H1 (cell line): ENCODE measurements around the gene SRRM3. TPM values are rescaled to one million over a fixed set of nuclear protein-coding genes. Genes with fewer than 3 reads are reported as not detected.

Experiments used
- CTCF ChIA-PET: fragments of 300-600 bp; sonication (Branson Sonifier 250); formaldehyde crosslinking; loops from one replicate; lab custom pipeline; 2021; ENCODE audit not compliant: partially characterized antibody; lab: Charles Lee
- POLR2A ChIA-PET: fragments of 300-600 bp; sonication (Branson Sonifier 250); formaldehyde crosslinking; loops from one replicate; lab custom pipeline; 2021; ENCODE audit warnings: inconsistent platforms; ENCODE audit not compliant: partially characterized antibody; lab: Charles Lee
- DNase-seq, 2 experiments: peaks; one replicate each; pipeline versions ENCODE4 v3.0.0 to v3.0.0-alpha.2; 2010 to 2022; ENCODE audit warnings: low spot score in 2 of 2, low read depth in 1 of 2, mixed read lengths in 1 of 2
- FAIRE-seq: peaks from 2 replicates; lab custom pipeline; 2011; peaks lifted over from hg19 to GRCh38; lab: Jason Lieb, UNC
- H2AFZ ChIP-seq: 2 replicates; pipeline ENCODE4 v1.8.1; 2012; ENCODE audit warnings: low read length, inconsistent platforms
- H2AK5ac ChIP-seq: 2 replicates; pipeline ENCODE4 v1.6.1; 2013; ENCODE audit warnings: low read depth, low read length
- H2BK120ac ChIP-seq: replicated peaks from 2 replicates; pipeline ENCODE3; 2013; ENCODE audit warnings: low read depth, low read length, inconsistent platforms
- H2BK12ac ChIP-seq: 2 replicates; pipeline ENCODE4 v1.6.1; 2013; ENCODE audit warnings: low read depth, low read length
- H2BK15ac ChIP-seq: 2 replicates; pipeline ENCODE4 v1.6.1; 2013; ENCODE audit warnings: low read length
- H2BK20ac ChIP-seq: 2 replicates; pipeline ENCODE4 v1.6.1; 2013; ENCODE audit warnings: low read length
- H2BK5ac ChIP-seq: 2 replicates; pipeline ENCODE4 v1.6.1; 2013; ENCODE audit warnings: low read depth, low read length
- H3K14ac ChIP-seq: 2 replicates; pipeline ENCODE4 v1.6.1; 2013; ENCODE audit warnings: inconsistent platforms; ENCODE audit not compliant: insufficient read length
- H3K18ac ChIP-seq: 2 replicates; pipeline ENCODE4 v1.6.1; 2013; ENCODE audit warnings: low read length; ENCODE audit errors: extremely low read depth
- H3K23ac ChIP-seq: 2 replicates; pipeline ENCODE4 v1.6.1; 2013; ENCODE audit warnings: inconsistent platforms; ENCODE audit not compliant: insufficient read length
- H3K23me2 ChIP-seq: 2 replicates; pipeline ENCODE4 v1.6.1; 2013; ENCODE audit warnings: low read depth, low read length
- H3K27ac ChIP-seq: 2 replicates; pipeline ENCODE4 v1.6.1; 2011; ENCODE audit warnings: low read depth, low read length, inconsistent platforms
- H3K27me3 ChIP-seq, 4 experiments: replicated peaks in 1 of 4; 1 replicate in 1 of 4; 2 replicates in 3 of 4; pipeline versions ENCODE4 v1.6.1 to v1.8.1; 2011 to 2013; ENCODE audit warnings: low read length in 3 of 4, mild to moderate bottlenecking in 3 of 4, inconsistent platforms in 2 of 4, mixed read lengths in 2 of 4, moderate library complexity in 1 of 4; ENCODE audit not compliant: control insufficient read depth in 3 of 4, insufficient read depth in 3 of 4; ENCODE audit errors: extremely low read depth in 1 of 4
- H3K36me3 ChIP-seq, 4 experiments: 2 replicates each; pipeline versions ENCODE4 v1.6.1 to v1.8.1; 2011 to 2013; ENCODE audit warnings: mild to moderate bottlenecking in 4 of 4, low read length in 3 of 4, moderate library complexity in 2 of 4, control low read depth in 1 of 4, inconsistent platforms in 1 of 4; ENCODE audit not compliant: insufficient read depth in 4 of 4, control insufficient read depth in 2 of 4
- H3K4ac ChIP-seq: replicated peaks from 2 replicates; pipeline ENCODE3; 2013; ENCODE audit warnings: low read length, low read depth, mixed read lengths, inconsistent platforms; ENCODE audit not compliant: insufficient read length
- H3K4me1 ChIP-seq, 4 experiments: replicated peaks in 1 of 4; 1 replicate in 1 of 4; 2 replicates in 3 of 4; pipeline versions ENCODE4 v1.6.1 to v1.8.1; 2011 to 2013; ENCODE audit warnings: low read length in 3 of 4, inconsistent platforms in 2 of 4, mixed read lengths in 1 of 4; ENCODE audit not compliant: insufficient read depth in 4 of 4, control insufficient read depth in 3 of 4
- H3K4me2 ChIP-seq, 2 experiments: 2 replicates each; pipeline versions ENCODE4 v1.6.1 to v1.8.1; 2011 to 2013; ENCODE audit warnings: low read depth in 2 of 2, low read length in 2 of 2, control low read depth in 1 of 2, inconsistent platforms in 1 of 2, mild to moderate bottlenecking in 1 of 2; ENCODE audit not compliant: insufficient read depth in 1 of 2
- H3K4me3 ChIP-seq, 4 experiments: fragments of 200-600, 300-600 bp in 1 of 4; sonication (generic), shearing (Covaris generic), sonication (Bioruptor Twin) in 1 of 4; 2 replicates each; pipeline versions ENCODE4 v1.5.1 to v1.8.1; 2011 to 2016; ENCODE audit warnings: low read length in 4 of 4, low read depth in 3 of 4, control low read depth in 2 of 4, inconsistent platforms in 2 of 4, mild to moderate bottlenecking in 2 of 4, mixed read lengths in 1 of 4, moderate library complexity in 1 of 4; ENCODE audit not compliant: insufficient read depth in 2 of 4; ENCODE audit errors: extremely low read depth in 1 of 4
- H3K56ac ChIP-seq: replicated peaks from 2 replicates; pipeline ENCODE3; 2013; ENCODE audit warnings: low read depth, mild to moderate bottlenecking, mixed read lengths, low read length, inconsistent platforms; ENCODE audit not compliant: insufficient read length
- H3K79me1 ChIP-seq: 2 replicates; pipeline ENCODE4 v1.6.1; 2013; ENCODE audit warnings: low read depth, low read length, control low read depth
- H3K79me2 ChIP-seq, 2 experiments: 2 replicates each; pipeline versions ENCODE4 v1.6.1 to v1.8.1; 2012 to 2013; ENCODE audit warnings: low read length in 2 of 2, mild to moderate bottlenecking in 2 of 2, inconsistent platforms in 1 of 2; ENCODE audit not compliant: insufficient read depth in 2 of 2, control insufficient read depth in 1 of 2
- H3K9ac ChIP-seq, 4 experiments: replicated peaks in 1 of 4; 1 replicate in 1 of 4; 2 replicates in 3 of 4; pipeline versions ENCODE4 v1.6.1 to v1.8.1; 2011 to 2013; ENCODE audit warnings: low read depth in 3 of 4, low read length in 3 of 4, control low read depth in 2 of 4, mild to moderate bottlenecking in 2 of 4, moderate library complexity in 2 of 4, inconsistent platforms in 1 of 4; ENCODE audit errors: extremely low read depth in 1 of 4
- H3K9me3 ChIP-seq, 2 experiments: 2 replicates each; pipeline versions ENCODE4 v1.6.1 to v1.8.1; 2012 to 2013; ENCODE audit warnings: mild to moderate bottlenecking in 2 of 2, moderate library complexity in 2 of 2, control low read depth in 1 of 2, inconsistent platforms in 1 of 2, low read depth in 1 of 2, low read length in 1 of 2, mixed read lengths in 1 of 2; ENCODE audit not compliant: insufficient read depth in 2 of 2
- H4K20me1 ChIP-seq, 2 experiments: replicated peaks in 1 of 2; 2 replicates each; pipeline versions ENCODE3 to v1.8.1; 2011 to 2013; ENCODE audit warnings: inconsistent platforms in 2 of 2, low read length in 2 of 2, mild to moderate bottlenecking in 1 of 2; ENCODE audit not compliant: insufficient read depth in 2 of 2, control insufficient read depth in 1 of 2
- H4K5ac ChIP-seq: 2 replicates; pipeline ENCODE4 v1.6.1; 2013; ENCODE audit warnings: low read length, low read depth, mixed read lengths, inconsistent platforms; ENCODE audit not compliant: insufficient read length
- H4K8ac ChIP-seq: 2 replicates; pipeline ENCODE4 v1.8.0; 2013; ENCODE audit warnings: mild to moderate bottlenecking, moderate library complexity, low read length, inconsistent platforms; ENCODE audit not compliant: insufficient read depth; ENCODE audit errors: extremely low read depth
- H4K91ac ChIP-seq: replicated peaks from 2 replicates; pipeline ENCODE3; 2013; ENCODE audit warnings: low read length, mixed read lengths, inconsistent platforms; ENCODE audit not compliant: insufficient read length
- ATF3 ChIP-seq: IDR thresholded peaks from 2 replicates; pipeline ENCODE4 v1.6.1; 2011; ENCODE audit warnings: low read depth, mild to moderate bottlenecking, low read length; ENCODE audit not compliant: insufficient read depth
- BRCA1 ChIP-seq: IDR thresholded peaks from 2 replicates; pipeline ENCODE4 v1.6.1; 2012; ENCODE audit warnings: low read depth, low read length, improper control_type of control experiment
- CBX5 ChIP-seq: fragments of 300-800, 300-1000 bp; sonication (generic); IDR thresholded peaks from 2 replicates; pipeline ENCODE4 v1.7.1; 2016; ENCODE audit warnings: antibody characterized with exemption, low read length, low read depth
- EGR1 ChIP-seq: IDR thresholded peaks from 2 replicates; pipeline ENCODE4 v1.6.1; 2011; ENCODE audit warnings: low read depth, low read length, borderline replicate concordance
- KDM1A ChIP-seq: fragments of 200-600, 300-600 bp; sonication (generic); IDR thresholded peaks from 2 replicates; pipeline ENCODE4 v1.7.1; 2016; ENCODE audit warnings: mild to moderate bottlenecking, low read length, borderline replicate concordance
- NRF1 ChIP-seq: IDR thresholded peaks from 2 replicates; pipeline ENCODE4 v1.6.1; 2011; ENCODE audit warnings: mild to moderate bottlenecking, low read depth, low read length, improper control_type of control experiment
- POLR2AphosphoS5 ChIP-seq: IDR thresholded peaks from 2 replicates; pipeline ENCODE4 v1.6.1; 2011; ENCODE audit warnings: low read depth, low read length
- POU5F1 ChIP-seq: IDR thresholded peaks from 2 replicates; pipeline ENCODE4 v1.6.1; 2011; ENCODE audit warnings: low read depth, mild to moderate bottlenecking, low read length, moderate library complexity
- RAD21 ChIP-seq, 2 experiments: IDR thresholded peaks in 1 of 2; conservative IDR thresholded peaks in 1 of 2; 2 replicates each; pipeline ENCODE4 v1.6.1; 2011; ENCODE audit warnings: low read depth in 2 of 2, low read length in 2 of 2, improper control_type of control experiment in 1 of 2, inconsistent platforms in 1 of 2, mild to moderate bottlenecking in 1 of 2, moderate library complexity in 1 of 2
- SIRT6 ChIP-seq: IDR thresholded peaks from one replicate; pipeline ENCODE4 v1.7.1; 2012; ENCODE audit warnings: low read length, inconsistent platforms
- SIX5 ChIP-seq: IDR thresholded peaks from 2 replicates; pipeline ENCODE4 v1.6.1; 2011; ENCODE audit warnings: mild to moderate bottlenecking, low read depth, low read length
- USF2 ChIP-seq: IDR thresholded peaks from 2 replicates; pipeline ENCODE4 v1.6.1; 2011; ENCODE audit warnings: low read length, improper control_type of control experiment
- ZNF274 ChIP-seq: IDR thresholded peaks from 2 replicates; pipeline ENCODE4 v1.7.0; 2012; ENCODE audit warnings: low read length, borderline replicate concordance; ENCODE audit errors: extremely low read depth
- WGBS, 2 experiments: shearing (Covaris generic) in 1 of 2; methylation state at CpG; one replicate each; pipeline versions ENCODE4 v1.1.6 to v1.1.7; 2013 to 2015; ENCODE audit warnings: low lambda C conversion rate in 2 of 2, mixed read lengths in 2 of 2, inconsistent platforms in 1 of 2, low coverage in 1 of 2, missing lambda C conversion rate in 1 of 2; ENCODE audit not compliant: insufficient replicate concordance in 2 of 2, insufficient coverage in 1 of 2, insufficient read length in 1 of 2; ENCODE audit errors: extremely low coverage in 1 of 2, missing lambda C conversion rate in 1 of 2; 5-methylcytosine and 5-hydroxymethylcytosine counted together
- polyA plus RNA-seq, 7 experiments: library from polyadenylated mRNA; depleted of rRNA in 3 of 7; stranded (reverse) in 5 of 7; unstranded in 2 of 7; fragments of >200 nt in 5 of 7; fragments of 200-250 nt in 2 of 7; gene quantifications; 1 replicate in 5 of 7; 2 replicates in 1 of 7; 4 replicates in 1 of 7; pipeline versions ENCODE4 v1.2.1 to v1.2.3, GENCODE V29; 2011 to 2013; ENCODE audit warnings: missing spikeins in 2 of 7, mixed read lengths in 2 of 7
- total RNA-seq: library from RNA; stranded (reverse); fragmentation: NEBNext Ultra II Directional; extraction: Animal tissue kit (Norgen Biotek cat#: 25700); gene quantifications from 2 replicates; pipeline ENCODE4 v1.2.1, GENCODE V29; 2021

Gene SRRM3
- total and polyA plus RNA-seq, 2 of the 8 experiments (the other 6 are each of a cell fraction or from before 2014, with no cell fraction given): 10.4 to 17.4 TPM

- H2BK12ac ChIP-seq: peak overlapping the region; percentile 68; the same call in 1 of the 2 replicates
- H2BK5ac ChIP-seq: no peak overlapping the region
- H3K9me3 ChIP-seq: no peaks in the 10 kb centered on the region
- no peak overlapping the region for H4K5ac ChIP-seq
- H3K18ac ChIP-seq: no peak overlapping the region
- no peak overlapping the region for H3K4me3 ChIP-seq
- H4K91ac ChIP-seq: no peak overlapping the region
- peaks cover 6 to 29% (median 20%) of the 10 kb centered on the region in 4 experiments for H3K4me1 ChIP-seq
- H2BK20ac ChIP-seq: no peak overlapping the region
- no peak for DNase-seq
- H3K23ac ChIP-seq: no peak overlapping the region
- no peaks in the 10 kb centered on the region for H3K79me1 ChIP-seq
- H3K56ac ChIP-seq: no peak overlapping the region
- H3K4me2 ChIP-seq: no peak overlapping the region
- H2AFZ ChIP-seq: no peak overlapping the region
- H2BK120ac ChIP-seq: no peak overlapping the region
- no peak overlapping the region for H4K8ac ChIP-seq
- H4K20me1 ChIP-seq: no peaks in the 10 kb centered on the region
- H3K79me2 ChIP-seq: no peaks in the 10 kb centered on the region
- H3K27ac ChIP-seq: no peak overlapping the region
- H2BK15ac ChIP-seq: peak overlapping the region; percentile 53; the same call in 1 of the 2 replicates
- H3K27me3 ChIP-seq: no peaks in the 10 kb centered on the region
- H3K9ac ChIP-seq: no peak overlapping the region
- 92% methylated on average over 5 of the region's 5 CpGs; no CpG with 5 or more reads in 1 of the 2 experiments for WGBS, 2 experiments
- no peak overlapping the region for H3K14ac ChIP-seq
- ChIA-PET POLR2A (interaction anchor here (0.6 to 0.7 kb wide), 3 partner anchors 12 to 101 kb away, joined by 3 read pairs; no protein-coding TSS in a partner anchor), CTCF (interaction anchor here (0.6 to 7.1 kb wide), 4 partner anchors 9 to 28 kb away, joined by 3 to 33 read pairs (median 3); partner anchors contain the start of gene SRRM3)
- peaks cover 8% of the 10 kb centered on the region for H3K23me2 ChIP-seq
- H3K4ac ChIP-seq: no peak overlapping the region
- H2AK5ac ChIP-seq: no peak overlapping the region
- FAIRE-seq: no peak
- H3K36me3 ChIP-seq: no peaks in the 10 kb centered on the region
- TF ChIP-seq POLR2AphosphoS5: no peak
- TF ChIP-seq BRCA1: no peak
- TF ChIP-seq CBX5: no peak
- no peak for TF ChIP-seq USF2
- TF ChIP-seq ATF3: no peak
- TF ChIP-seq EGR1: no peak
- TF ChIP-seq ZNF274: no peak
- TF ChIP-seq RAD21 (IDR thresholded peaks at IDR 0.05 in 1 of 2, conservative IDR thresholded peaks at IDR 0.05 in 1 of 2; ENCODE audit: low read depth in 2 of 2, low read length in 2 of 2): no peak
- no peak for TF ChIP-seq POU5F1
- no peak for TF ChIP-seq SIRT6
- TF ChIP-seq NRF1: no peak
- no peak for TF ChIP-seq SIX5
- TF ChIP-seq KDM1A: no peak
These were observed 28.5 kb downstream of the SRRM3 start for GRCh38 chr7:76230214-76230613.
